ENCODE results near the gene CXCL16.

GRCh38 chr17:4742629-4743028 lies 2.9 kb upstream of the CXCL16 start:
- TF ChIP-seq CTCF (IDR thresholded peaks at IDR 0.05): no peak
- TF ChIP-seq POLR2A (IDR thresholded peaks at IDR 0.05): no peak
